Hepatic stellate cell (primary cell): ENCODE results near the gene IRF2.

Source experiments
- DNase-seq: peaks from one replicate; pipeline ENCODE4 v3.0.0; 2011; ENCODE audit warnings: low spot score

IRF2 gene

DNA sequence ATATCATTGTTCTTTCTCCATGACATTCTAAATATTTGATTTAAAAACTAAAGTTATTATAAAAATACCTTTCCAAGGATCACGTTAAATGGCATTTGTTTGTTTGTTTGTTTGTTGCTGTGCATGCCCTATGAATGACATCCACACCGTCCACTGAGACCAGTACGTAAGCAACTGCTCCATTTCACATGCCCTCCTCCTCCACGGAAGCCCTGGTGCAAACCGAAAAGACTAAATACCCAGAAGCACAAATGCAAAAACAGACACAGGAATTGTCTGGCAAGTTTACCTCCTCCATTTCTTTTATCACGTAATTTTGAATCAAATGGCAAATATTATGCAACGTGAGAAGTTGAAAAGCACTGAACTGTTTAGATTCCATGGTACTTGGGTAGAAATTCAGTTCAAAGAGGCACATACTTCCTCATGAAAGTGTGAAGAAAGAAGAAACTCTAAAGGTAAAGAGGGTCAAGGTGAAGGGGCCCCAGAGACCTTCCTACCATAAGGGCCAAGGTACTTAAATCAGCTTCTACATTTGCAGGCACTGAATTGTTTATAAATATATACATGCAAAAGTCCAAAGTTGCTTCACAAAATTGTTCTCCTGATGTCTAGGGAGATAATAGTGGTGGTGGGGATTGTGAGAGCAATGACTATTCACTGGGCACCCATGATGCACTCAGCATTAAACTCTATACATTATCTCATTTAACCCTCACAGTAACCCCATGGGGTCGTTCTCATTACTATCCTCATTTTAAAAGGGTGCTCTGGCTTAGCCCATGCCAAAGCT, 23.4 kb downstream of the IRF2 start:
- DNase-seq = no peak

DNA sequence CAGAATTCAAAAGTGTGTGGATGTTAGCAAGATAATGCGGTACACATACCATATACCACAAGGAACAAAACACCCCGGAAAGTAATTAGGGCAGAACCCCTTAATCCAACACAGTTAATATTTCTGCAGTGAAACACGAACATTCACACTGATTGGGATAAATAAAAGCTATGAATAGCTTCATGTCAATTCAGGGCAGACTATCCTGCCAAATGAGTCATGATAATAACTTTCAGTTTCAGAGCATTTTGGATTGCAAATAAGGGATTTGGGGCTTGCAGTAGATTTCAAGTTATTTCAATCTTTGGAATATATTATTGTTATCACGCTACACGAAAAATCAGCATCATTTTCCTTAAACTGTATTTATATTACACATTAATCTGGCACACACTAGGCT, 24.3 kb downstream of the IRF2 start:
- DNase-seq = peak; percentile 75

DNA sequence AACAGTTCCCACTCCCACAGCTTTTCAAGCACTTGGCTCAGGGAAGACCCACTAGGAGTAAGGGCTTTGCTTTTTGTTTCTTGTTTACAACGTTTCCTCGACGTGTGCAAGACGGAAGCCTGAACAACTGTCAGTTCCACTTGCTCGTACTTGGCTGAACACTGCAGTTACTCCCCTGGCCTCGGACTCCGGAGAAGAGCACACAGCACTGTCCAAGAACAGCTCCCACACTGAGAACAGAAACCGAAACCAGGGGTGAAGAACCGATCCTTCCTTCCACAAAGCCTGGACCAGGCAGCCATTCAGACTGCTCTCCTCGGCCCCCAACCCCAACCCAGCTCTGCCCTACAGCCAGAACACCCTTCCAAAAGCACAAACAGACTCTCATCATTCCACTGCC, 25.5 kb downstream of the IRF2 start:
- peak; percentile 88 for DNase-seq

- DNase-seq = no peak
Measured at GRCh38 chr4:184448141-184448540, 26.2 kb downstream of the IRF2 start.

- DNase-seq = no peak
Measured at GRCh38 chr4:184447664-184448063, 26.7 kb downstream of the IRF2 start.

- no peak for DNase-seq
Measured at GRCh38 chr4:184446132-184446658, 28.2 kb downstream of the IRF2 start.

GRCh38 chr4:184444953-184445309, 29.4 kb downstream of the IRF2 start:
- no peak for DNase-seq

DNA sequence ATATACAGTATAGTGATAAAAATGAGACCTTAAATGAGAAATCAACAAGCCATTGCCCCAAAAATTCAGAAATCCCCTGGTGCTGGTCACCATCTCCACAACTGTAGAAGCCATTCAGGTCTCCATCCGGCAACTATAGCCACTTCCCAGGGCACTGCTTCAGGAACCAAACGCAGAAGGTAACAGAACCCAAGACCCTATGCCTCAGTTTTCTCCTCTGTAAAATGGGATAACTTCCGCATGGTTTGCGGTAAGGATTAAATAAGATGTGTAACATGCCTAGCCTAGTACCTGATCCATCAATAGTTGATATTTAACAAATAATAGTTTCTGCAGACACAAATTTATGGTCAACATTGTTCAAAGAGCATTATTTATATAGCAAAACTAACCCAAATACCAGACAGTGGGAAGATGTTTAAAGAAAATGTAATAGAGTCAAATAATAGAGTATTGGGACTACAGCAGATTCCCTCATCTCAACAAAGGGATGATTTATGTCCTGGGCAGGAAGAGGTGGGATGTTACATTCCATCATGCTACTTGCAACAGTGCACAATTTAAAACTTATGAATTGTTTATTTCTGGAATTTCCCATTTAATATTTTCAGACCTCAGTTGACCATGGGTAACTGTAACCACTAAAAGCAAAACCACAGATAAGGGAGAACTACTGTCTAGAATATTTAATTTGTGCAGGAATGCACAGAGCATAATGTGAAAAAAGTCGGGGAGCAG, 30.0 kb downstream of the IRF2 start:
- DNase-seq = no peak

- no peak for DNase-seq
Measured at GRCh38 chr4:184443318-184443717, 31.0 kb downstream of the IRF2 start.

DNA sequence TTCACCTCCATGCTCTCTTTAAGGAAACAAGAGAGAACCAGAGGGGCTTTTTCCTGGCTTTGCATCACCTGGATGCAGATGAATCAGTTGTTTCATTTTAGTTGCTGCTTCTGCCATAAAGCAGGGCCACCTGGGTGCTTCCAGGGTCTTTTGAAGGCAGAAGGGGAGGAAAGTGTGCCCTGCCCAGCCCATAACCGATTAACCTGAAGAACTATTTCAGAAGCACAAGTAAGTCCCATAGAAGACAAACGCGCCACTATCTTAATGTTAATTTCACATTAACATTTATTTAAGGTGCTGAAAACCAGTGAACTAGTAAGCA, 32.1 kb downstream of the IRF2 start:
- no peak for DNase-seq

DNA sequence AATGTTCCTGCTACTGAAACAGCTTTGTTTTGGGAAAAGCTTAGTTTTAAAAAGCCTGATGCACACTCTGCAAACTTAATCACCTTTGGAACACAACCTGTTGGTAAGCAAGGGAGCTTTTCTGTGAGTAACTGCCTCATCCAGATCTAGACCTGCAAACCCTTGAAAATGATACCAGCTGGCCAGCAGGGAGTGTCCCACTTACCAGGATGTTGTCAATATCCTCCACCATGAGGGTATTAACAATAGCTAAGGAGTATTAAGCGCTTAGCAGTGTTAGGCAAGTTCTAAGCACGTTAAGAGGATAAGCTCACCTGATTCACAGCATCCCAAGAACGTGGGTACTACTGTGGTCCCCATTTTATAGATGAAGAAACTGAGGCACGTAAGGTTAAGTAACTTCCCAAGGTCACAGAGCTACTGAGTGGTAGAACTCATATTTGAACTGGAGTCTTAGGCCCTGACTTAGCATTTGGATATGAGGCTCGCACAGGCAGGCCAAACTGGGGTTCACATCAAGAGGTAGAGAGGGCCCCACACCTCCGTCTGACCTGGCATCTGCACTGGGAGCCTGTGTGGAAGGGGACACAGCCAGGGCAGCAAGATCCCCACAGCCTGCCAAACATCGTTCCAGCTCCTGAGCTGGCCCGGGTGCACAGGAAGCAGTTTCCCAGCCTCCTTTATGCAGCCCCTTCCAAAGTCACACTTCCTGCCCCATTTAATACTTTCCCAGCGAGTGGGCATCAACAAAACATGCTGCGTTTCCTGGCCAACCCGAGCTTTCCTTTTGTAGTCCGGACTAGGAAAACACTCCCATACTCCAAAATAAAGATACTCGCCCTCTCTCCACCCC, 32.7 kb downstream of the IRF2 start:
- DNase-seq = peak; percentile 51

DNA sequence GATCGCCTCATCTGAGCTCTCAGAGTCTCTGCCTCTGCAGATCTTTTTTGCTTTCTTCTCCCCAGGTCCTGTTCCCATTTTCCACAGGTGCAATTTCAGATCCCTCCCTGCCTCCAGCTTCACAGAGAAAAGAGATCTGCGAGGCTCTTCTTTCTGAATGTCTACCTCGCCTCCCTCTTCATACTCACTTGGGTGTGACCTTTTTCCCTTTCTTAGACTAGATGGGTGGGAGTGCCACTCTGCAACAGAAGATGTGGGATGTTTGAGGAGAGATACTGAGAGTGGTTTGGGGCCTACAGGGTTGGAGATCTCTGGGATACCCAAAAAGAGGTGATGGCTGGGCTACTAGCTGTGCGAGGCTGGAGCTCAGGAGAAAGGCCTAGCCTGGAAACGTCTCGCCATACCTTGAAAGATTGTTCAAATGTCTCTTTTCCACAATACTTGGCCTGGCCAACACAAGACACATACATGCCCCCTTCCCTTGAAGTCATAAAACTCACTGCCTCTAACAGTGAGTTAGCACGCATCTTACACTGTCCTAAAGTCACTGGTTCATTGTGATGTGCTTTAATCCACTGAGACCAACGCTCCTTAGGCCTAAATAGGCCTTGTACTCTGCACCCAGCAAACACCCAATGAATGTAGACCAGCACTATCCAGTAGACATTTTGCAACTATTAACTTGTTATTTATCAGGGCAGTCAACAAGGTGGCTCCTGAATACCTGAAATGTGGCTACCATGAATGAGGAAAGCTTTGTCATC, 33.6 kb downstream of the IRF2 start:
- no peak for DNase-seq

DNA sequence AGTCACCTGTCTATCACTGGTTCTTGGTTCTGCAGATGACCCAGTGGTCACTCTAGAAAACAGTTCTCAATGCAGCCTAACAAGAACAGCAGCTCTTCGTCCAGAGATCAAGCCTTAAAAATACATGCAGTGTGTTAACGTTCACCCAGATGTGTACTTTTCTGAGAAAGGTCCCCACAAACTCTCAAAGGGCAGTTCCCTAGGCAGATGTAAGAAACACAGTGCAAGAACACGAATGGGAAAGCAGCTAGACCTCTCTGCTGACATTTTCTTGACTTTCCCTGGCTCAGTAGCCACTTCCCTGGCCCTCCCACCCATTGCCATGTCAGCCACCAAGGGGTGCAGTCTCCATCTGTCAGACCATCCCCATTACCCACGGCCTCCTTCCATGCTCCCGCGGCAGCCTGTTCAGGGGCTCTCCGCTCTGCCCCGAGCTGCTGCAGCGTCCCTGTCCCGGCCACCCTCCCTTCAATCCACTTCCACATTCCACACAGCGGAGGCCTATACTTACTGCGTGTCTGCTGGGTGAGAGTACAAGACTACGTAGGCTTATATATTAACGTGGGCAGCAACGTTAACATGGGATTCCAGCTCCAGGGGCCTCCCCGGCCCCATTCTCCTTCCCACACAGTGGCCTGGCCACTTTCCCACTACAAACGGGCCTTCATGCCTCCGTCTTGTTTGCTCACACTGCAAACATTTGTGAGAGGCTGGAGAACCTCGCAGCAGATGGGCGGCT, 34.3 kb downstream of the IRF2 start:
- peak; percentile 57 for DNase-seq

- DNase-seq = no peak
Measured at GRCh38 chr4:184439386-184439785, 35.0 kb downstream of the IRF2 start.

GRCh38 chr4:184438375-184438774, 36.0 kb downstream of the IRF2 start:
- DNase-seq = no peak

DNA sequence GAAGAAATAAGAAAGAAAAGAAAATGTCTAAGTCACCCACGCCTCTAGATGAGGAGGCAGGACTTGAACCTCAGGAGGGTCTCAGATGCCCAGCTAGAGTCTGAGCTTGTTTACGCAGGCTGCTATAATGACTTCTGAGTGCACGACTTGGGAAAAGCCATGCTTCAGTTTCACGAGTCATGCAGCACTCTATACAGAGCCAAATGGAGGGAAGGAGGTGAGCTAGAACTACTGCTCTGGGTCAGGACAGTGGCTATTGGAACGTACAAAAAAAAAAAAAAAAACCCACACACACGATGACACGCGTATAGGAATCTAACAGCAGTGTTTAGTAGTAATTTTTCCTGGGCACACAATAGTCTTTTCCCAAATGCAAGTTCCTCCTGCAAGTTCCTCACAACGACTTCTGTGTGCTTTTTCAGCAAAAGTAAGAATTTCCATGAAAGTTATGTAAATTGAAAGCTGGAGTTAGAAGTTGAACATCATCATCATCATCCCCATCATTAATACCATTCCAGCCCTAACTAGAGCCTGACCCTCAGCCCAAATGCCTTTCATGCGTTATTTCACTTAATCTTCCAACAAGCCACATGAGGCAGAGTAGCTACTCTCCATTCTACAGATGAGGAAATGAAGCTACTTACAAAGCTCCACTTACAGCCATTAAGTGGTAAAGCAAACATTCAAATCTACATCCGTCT, 36.6 kb downstream of the IRF2 start:
- no peak for DNase-seq

DNA sequence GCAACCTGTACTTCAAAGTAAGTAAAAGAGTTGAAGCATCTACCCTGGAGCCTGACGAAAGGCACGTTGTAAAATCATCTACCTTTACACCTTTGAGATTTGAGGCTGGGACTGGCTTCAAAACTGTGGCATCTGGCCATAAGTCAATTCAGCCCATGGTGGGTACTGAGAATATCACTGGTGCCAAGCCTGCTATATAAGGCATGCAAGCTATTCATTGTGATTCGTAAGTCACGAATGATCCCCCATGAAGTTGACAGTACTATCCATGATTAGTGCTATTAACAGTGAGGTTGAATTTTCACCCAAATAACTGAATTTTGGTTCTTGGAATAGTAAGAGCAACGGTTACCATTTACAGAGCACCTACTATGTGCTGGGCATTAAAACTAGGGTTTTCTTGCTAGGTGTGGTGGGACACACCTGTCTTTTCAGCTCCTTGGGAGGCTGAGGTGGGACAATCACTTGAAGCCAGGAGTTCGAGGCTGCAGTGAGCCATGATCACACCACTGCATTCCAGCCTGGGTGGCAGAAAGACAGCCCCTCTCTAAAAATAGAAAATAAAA, 39.8 kb downstream of the IRF2 start:
- peak; percentile 22 for DNase-seq

GRCh38 chr4:184434021-184434420, 40.3 kb downstream of the IRF2 start:
- no peak for DNase-seq

DNA sequence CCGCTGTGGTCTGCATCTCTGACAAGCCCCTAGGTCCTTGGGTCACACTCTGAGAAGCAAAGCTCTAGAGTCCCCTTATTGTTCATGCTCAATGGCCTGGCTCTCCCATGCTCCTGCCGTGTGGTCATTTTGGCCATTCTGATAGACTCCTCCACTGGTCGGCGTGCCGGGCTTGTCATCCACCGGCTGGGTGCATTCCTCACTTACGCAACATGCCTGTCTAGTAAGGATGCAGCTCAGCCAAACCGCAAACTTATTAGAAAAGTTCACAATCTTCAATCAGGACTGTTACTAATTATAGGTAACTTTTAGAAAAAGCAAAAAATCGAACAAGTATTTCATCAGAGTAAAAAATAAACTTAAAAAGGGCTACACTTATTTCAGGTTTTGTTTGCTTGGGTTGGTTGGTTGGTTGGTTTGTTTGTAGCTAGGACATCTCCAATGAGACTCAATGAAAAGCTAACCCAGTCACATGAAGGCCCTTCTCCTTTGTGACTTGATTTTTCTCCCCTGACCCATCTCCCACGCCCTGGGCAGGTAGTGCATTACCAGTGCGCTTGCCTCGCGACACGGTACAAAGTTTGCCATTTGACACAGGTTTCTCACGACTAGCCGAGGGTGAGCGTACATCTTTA, 41.0 kb downstream of the IRF2 start:
- DNase-seq = no peak
